GF-D8 (cell line): ENCODE data around the gene CDK5.
A peak's percentile ranks its signal among the peaks of the same experiment; 100 is the strongest.

Experiments
- DNase-seq: peaks from one replicate; lab custom pipeline; 2025; lab: John Stamatoyannopoulos, UW

CDK5 gene

DNA sequence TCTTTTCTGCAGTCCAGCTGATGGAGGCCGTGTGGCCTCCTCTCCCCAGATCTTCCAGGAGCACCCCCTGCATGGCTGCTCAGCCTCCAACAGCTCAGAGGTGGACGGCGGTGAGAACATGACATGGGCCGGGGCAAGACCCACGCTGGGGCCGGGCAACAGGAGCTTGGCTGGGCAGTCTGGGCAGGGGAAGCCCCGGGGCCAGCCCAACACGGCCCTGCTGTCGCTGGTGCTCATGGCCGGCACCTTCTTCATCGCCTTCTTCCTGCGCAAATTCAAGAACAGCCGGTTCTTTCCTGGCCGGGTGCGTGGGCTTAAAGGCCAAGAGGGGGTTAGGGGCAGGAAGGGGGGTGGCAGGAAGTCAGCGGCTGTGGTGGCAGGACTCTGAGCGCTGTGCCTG lies 16.3 kb upstream of the CDK5 start:
- no peak for DNase-seq

DNA sequence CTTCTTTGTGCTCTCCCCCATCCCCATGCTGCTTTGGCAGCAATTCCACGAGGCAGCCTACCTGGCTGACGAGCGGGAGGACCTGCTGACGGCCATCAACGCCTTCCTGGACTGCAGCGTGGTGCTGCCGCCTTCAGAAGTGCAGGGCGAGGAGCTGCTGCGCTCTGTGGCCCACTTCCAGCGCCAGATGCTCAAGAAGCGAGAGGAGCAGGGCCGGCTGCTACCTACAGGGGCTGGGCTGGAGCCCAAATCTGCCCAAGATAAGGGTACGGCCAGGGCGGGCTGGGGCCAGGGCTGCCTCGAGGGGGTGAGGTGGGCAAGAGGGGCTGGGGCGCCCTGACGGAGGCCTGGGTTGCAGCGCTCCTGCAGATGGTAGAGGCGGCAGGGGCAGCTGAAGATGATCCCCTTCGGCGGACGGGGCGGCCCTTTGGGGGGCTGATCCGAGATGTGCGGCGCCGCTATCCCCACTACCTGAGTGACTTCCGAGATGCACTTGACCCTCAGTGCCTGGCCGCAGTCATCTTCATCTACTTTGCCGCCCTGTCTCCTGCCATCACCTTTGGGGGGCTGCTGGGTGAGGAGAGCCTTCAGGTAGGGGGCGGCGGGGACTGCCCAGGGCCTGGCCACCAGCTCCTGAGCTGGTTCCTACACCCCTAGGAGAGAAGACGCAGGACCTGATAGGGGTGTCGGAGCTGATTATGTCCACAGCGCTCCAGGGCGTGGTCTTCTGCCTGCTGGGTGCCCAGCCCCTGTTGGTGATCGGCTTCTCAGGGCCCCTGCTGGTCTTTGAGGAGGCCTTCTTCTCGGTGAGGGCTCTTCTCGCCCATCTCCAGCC lies 13.6 kb upstream of the CDK5 start:
- DNase-seq: no peak

DNA sequence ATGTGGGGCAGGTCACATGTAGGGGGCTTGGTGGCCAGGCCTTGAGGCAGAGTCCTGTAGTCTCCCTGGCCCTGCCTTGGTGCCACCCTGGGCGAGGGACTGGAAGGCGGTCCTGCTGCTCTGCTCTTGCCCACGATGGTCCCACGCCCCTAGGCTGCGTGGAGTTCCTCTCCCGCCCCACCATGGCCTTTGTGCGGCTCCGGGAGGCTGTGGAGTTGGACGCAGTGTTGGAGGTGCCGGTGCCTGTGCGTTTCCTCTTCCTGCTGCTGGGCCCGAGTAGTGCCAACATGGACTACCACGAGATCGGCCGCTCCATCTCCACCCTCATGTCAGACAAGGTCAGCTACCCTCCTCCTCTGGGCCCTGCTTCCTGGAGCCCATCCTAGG lies 12.9 kb upstream of the CDK5 start:
- DNase-seq: no peak

DNA sequence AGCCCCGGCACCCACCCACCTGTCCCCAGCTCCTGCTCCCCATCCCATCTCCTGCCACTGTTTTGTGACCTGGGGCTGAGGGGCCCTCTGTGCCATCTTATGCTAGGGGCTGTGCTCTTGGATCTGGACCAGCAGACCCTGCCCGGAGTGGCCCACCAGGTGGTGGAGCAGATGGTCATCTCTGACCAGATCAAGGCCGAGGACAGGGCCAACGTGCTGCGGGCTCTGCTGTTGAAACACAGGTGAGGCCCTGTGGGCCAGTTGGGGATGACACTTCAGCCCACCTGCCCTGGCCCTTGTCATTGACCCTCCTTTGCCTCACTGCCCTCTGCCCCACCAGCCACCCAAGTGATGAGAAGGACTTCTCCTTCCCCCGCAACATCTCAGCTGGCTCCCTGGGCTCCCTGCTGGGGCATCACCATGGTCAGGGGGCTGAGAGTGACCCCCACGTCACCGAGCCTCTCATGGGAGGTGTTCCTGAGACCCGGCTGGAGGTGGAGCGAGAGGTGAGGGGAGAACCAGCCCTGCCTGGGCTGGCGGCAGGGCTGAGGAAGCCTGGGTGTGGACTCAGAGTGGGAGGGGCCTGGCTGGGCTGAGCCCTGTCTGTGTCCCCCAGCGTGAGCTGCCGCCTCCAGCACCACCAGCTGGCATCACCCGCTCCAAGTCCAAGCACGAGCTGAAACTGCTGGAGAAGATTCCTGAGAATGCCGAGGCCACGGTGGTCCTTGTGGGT lies 12.3 kb upstream of the CDK5 start:
- DNase-seq: no peak

DNA sequence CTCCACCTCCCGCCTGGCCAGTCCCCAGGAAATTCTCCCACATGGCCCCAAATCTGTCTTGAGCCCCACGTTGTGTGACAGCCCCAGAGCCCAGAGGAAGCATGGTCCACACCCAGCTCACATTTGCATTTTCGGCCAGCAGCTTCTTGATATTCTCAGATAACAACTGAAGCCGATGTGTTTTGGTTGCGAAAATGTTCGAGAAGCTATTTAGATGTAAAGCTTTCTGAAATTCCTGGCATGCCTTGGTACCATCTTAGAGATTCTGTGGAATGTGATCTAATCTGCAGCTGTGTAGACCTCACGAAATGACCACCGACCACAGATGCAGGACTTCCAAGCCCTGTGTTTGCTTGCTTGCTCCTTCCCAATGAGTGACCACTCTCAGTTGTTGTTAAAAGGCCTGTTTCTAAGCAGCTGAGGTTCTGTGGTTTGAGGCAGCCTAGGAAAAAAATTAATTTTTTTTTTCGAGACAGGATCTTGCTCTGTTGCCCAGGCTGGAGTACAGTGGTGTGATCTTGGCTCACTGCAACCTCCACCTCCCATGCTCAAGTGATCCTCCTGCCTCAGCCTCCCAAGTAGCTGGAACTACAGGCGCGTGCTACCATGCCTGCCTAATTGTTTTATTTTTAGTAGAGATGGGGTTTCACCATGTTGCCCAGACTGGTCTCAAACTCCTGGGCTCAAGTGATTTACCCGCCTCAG lies 10.5 kb upstream of the CDK5 start:
- no peak for DNase-seq

DNA sequence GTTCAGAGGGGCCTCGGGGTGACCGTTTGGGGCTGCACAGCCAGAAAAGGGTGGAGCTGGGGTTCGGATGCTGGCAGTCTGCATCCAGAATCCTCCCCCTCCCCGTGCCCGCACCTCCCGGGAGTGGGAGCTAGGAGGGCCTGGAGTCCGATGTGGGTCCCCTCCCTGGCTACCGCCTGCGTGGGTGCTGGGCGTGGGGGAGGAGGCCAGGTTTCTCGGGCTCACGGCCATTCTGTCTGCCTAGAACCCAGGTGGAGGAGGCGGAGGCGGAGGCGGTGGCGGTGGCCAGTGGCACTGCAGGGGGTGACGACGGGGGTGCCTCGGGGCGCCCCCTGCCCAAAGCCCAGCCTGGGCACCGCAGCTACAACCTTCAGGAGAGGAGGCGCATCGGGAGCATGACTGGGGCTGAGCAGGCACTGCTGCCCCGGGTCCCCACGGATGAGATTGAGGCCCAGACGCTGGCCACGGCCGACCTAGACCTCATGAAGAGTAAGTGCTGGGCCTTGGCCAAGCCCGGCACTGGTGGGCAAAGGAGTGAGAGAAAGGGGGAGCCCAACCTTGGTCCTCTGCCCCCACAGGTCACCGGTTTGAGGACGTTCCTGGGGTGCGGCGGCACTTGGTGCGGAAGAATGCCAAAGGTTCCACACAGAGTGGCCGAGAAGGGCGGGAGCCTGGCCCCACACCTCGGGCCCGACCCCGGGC lies 8.7 kb upstream of the CDK5 start:
- DNase-seq: no peak

DNA sequence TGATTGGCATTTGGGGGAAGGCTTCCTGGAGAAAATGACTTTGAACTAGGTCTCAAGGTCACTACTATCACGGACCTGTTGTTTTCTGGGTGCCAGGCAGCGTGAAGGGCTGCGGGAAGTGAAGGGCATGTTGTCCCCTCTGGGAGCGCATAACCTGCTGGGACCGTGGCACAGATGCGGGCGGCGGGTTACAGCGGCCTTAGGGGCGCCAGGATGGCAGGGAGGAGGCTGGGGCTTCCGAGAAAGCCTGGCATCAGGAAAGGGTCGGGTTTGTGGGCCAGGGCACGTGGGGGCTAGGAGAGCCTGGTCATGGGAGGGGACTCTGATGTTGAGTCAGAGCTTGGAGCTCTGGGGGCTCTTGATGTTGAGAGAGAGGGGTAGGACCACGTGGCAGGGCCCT lies 7.8 kb upstream of the CDK5 start:
- no peak for DNase-seq

DNA sequence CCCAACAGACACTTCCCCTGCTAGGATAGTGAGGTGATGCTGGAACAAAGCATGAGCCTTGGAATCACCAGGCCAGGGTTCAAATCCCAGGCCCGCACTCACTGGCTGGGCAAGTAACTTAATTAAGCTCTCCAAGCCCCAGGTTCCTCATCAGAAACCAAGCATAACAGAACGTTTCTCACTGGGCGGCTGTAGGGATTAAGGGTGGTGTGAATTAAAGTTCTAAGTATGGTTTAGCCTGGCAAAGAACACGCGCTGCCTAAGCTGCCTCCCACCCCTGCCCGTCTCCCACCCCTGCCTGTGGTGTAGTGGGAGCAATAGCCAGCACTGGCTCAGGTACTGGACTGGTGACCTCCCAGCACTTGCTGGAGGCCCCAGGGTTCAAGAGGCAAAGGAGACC lies 7.3 kb upstream of the CDK5 start:
- no peak for DNase-seq

DNA sequence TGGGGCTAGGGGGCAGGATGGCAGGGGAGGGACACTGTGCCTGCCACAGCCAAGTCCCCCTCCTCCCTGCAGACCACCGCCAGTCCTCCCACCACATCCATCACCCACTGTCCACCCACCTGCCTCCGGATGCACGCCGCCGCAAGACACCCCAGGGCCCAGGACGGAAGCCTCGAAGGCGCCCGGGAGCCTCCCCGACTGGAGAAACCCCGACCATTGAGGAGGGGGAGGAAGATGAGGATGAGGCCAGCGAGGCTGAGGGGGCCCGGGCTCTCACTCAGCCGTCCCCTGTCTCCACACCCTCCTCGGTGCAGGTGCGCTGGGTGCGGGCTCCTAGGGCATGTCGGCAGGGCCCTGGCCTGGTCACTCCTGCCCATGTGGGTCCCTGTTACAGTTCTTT lies 6.8 kb upstream of the CDK5 start:
- no peak for DNase-seq

DNA sequence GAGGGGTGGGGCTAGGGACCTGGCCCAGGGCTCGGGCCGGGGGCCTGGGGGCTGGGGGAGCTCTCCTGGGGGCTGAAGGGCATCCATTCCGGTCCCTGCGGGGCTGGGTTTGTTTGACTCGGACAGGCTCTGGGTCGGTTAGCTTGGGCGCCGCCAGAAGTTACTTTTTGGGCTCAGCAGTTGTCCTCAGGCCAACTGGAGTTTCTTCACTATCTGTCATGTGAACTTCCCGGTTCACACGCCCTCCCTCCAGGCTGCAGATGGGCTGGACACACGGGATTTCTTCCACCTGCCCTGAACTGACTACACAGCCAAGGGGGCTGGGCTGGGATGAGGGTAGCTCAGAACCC lies 5.5 kb upstream of the CDK5 start:
- DNase-seq: no peak

DNA sequence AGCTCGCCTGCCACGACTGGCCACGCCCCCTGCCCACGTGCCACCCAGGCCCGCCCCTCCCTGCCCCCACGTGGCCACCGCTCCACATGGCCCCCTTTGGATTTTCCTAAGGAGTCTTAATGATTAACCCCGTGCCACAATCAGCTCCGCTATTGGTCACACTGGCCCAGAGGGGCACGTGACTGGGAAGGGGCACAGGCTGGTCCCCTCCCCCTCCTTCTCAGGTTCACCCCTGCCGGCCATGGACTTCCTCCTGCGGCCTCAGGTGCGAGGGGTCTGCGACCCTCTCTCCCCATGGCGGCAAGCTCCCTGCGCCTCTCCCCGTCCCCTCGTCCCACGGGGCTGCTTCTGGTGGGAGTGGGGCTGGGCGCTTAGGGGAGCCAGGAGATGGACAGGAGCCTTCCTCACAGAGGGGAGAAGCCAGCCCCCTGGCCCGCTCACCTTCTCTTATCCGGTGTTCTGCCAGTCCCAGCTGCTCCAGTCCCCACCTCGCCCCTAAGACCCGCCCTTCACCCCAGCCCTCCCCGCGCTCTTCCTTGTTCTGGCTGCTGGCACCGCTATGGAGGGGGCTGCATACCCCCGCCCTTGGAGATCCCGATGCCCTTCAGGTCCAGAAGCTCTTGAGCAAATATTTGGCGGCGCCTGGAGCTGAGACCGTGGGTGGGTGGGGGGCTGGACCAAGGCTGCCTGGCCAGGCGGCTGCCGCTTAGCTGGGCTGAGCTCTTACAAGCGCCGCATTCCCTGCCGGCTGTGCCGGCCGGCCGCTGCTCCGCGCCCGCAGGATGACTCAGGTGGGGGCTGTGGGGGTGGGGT lies 4.9 kb upstream of the CDK5 start:
- no peak for DNase-seq

DNA sequence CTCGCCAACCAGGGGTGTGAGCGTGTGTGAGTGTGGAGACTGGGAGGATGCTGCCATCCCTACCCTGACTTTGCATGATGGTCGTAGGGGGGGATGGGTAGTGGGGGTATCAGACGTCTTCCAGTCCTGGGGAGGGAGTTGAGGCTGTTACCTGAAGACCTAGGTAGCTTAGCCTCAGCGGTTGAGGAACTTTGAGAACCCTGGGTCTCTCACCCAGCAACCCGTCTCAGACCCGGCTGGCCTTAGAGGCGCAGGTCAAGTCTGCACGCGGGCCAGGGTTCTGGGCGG lies 4.4 kb upstream of the CDK5 start:
- no peak for DNase-seq

DNA sequence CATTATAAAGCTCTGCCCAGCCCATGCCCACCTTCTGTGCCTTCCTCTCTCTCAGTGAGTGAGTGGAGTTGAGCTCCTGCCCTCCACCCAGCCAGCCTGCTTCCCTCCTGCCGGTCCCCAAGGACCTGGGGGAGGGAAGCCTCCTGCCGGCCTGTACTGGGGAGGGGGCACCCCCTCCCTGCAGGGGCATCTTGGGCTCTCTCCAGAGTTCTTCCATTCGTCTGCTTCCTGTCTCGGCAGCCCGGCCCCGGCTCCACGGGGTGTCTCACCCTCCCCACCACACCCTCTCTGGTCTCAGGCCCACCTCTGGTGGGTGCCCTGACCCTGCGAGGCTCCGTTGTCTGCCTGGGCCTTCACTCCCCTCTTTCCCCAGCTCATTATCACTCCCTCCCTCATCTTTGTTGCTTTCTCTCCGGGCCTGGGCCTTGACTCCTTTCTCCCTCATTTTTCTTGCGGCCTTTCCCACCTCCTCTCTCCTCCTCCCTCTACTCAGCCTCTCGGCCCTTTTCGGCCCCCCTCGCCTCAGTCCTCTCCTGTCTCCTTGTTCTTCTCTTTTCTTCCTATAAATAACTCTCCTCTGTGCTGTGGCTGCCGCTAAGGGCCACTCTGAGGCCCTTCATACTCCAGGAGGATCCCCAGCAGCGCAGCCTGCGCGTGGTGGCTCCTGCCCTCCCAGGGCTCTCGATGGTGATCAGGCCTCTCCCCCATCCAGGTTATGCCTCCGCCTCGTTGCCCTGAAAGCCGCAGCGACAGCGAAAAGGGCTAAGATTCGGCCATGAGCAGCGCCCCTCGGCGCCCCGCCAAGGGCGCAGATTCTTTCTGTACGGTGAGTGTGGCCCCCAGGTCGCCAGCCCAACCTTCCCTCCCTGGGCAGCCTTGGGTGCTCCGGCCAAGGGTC lies 3.8 kb upstream of the CDK5 start:
- no peak for DNase-seq

DNA sequence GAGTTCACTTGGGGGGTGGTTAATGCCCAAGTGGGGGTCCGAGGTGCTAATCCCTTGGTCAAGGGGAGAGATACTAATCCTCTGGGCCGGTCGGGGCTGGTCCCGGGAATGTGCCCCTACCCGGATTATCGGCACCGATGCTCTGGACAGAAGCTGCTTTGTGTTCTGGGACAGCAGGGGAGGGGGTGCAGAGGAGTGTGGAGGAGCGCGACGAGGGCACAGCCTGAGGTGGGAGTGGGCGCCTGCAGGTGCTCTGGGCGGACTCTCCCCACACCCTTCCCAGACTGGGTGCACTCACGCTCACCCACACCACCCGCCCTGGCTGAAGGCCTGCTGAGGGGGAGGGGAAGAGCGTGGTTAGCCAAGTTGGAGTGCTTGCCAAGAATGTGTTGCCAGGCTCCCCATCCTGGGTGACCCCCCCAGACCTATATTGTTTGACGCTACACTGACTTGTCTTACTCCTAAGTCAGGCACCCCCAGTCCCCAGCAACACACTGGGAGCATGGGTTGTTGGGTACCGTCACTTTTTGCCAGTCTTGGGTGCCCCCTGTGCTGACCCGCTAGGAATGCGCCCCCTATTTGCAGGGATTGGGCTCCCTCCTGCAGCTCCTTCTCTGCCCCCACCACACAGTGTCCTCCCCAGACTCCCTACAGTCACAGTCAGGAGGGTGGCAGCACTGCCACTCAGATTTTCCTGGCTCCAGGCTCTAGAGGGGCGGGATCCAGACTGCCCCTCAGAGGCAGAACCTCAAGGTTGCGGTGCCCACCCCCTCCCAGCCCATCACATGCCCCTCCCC lies 2.9 kb upstream of the CDK5 start:
- no peak for DNase-seq

DNA sequence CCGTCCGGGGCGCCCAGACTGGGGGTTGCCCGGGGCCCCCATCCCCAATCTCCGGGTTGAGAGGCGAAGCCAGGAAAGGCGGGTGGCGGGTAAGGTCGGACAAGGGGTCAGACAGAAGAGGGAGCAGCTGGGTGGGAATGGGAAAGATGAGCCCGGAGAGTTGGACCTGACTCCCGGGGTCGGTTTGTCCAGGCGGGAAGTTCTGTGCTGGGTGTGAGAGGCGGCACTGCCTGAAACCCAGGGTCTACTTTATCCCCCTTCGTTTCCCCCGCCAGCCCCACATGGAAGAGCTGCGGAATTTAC lies 2.4 kb upstream of the CDK5 start:
- DNase-seq: no peak

DNA sequence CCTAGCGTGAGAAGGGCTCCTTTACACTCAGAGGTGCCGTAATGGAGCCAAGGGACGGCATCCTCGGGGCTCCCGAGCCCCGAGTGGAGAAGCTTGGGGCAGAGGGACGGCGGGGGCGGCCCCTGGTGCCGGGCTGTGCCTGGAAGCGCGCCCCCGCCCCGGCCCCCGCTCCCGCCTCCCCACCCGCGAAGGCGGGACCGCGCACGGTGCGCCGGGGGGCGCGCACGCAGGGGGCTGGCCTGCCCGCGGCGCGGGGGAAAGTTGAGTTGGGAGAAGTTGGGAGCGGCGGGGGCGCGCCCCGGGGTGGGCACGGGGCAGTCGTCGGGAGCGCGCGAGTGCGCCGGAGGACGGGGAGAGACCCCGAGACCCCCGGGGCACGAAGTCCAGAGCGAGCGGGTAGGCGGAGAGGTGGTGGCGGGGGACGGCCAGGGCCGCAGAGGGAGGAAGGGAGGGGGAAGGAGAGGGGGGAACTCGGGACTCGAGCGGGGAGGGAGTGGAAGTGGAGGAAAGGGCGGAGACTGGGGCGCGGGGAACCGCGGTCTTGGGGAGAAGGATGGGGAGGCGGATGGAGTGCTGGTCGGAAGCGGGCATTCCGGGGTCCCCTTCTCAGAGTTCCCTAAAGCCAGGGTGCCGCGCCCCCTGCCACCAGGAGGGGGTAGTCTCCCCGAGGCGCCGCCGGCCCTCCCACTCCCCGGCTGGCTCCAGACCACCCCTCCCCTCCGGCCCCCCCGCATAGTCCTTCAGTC lies 1.8 kb upstream of the CDK5 start, which contains the start of gene SLC4A2:
TSS of gene SLC4A2 (plus strand) at position 223 of the 746 bp plus-strand sequence. CDS start 2,399 bp downstream, outside the sequence.
- peak; percentile 40 for DNase-seq

DNA sequence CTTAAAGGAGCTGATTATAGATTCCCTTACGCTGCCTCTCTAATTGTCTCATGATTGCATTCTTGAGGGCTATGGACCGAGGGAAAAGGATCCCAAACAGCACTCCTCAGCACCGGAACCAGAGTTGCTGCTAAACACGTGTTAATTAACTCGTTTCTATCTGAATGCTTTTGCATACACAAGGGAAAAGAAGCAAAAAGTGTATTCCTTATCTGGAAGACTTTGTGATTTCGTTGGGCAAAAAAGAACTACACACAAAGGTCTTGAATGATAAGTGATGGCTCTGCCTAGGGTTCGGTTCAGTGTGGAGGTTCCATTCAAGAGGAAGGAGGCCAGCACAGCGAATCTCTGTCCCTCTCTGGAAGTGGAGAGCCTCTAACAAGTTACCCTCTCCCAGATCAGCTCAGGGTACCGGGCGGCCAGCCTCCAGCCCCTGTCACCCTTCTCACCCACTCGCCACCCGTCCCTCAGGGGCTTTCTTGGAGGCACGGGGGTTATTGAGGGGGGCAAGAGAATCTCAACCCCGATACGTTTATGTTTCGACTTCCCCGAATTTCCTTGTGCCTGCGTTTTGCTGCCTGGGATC lies 1.2 kb upstream of the CDK5 start:
- no peak for DNase-seq

DNA sequence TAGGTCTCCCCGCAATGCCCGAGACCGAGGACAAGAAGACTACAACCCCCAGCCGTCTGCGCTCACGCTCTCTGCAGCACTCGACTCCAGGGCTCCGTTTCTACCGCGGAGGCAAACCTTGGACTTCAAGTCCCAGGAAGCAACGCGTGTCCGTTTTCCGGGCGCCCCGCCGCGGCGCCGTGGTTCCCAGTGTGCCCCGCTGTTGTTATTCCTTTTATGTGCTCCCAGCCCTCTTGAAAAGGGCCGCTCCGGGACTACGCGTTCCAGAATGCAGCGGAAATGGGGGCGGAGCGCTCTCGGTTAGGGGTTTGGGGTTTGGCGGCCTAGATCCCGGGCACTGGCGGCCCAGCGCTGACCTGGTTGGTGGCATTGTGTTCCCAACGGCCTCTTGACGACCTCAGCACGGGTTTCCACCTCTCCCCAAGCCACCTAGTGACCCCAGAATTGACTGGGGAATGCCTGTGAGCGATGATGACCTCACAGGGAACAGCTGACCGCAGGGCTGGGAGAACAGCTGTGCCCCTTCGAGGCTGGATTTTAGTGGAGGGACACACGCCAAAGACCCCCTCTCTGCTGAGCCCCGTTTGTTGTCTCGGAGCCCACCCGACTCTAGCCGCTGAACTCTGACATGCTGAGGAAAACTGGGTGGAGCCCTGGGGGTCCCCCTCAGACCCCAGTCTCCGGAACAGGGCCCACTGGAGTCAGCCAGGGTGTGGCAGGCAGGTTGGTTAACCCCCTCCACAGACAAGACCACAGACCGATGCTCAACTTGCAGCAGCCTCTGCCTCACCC lies 488 bp upstream of the CDK5 start:
- DNase-seq: peak; percentile 99
